ENCODE results near the gene DAAM2. TPM values are rescaled to one million over a fixed set of nuclear protein-coding genes. Genes with fewer than 3 reads are reported as not detected.

The DAAM2 gene
- total RNA-seq, 1 donor from 2014 or later: 23.0 TPM

DNA sequence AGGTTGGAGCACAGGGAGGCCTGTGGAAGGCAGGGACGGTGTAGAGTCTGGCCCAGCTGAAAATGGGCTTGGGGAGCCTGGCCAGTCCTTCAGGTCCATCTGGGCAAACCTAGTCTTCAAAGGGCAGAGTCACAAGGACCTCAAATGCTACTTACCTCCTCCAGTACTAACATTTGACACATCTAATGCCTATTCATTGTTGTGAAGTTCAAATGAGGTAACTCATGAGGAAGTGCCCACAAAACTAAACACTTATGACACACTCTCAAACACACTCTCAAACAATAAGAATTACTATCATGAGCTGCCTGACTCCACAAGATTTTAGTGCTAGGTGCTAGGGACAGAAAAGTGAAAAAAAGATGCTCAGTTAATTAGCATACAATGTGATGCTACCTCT, 27.1 kb downstream of the DAAM2 start:
- DNase-seq (ENCODE audit: low spot score): no peak

DNA sequence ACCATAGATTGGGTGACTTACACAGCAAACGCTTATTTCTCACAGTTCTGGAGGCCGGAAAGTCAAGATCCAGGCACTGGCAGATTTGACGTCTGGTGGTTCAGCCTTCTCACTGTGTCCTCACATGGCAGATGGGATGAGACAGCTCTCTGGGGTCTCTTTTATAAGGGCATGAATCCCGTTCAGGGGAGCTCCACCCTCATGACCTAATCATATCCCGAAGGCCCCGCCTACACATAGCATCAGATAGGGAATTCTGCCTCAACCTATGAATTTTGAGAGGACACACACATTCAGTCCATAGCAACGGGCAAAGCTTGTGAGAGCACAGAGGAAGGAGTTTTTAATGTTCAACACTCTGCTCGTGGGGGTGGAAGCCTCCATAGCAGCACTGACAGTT, 27.5 kb downstream of the DAAM2 start:
- DNase-seq (ENCODE audit: low spot score): no peak

GRCh38 chr6:39820553-39820952, 28.4 kb downstream of the DAAM2 start:
- DNase-seq (ENCODE audit: low spot score): no peak

- DNase-seq (ENCODE audit: low spot score): no peak
Observed at GRCh38 chr6:39821046-39821740, 29.0 kb downstream of the DAAM2 start.

- no peak for DNase-seq (ENCODE audit: low spot score)
Observed at GRCh38 chr6:39821742-39822532, 29.8 kb downstream of the DAAM2 start.

- DNase-seq (ENCODE audit: low spot score): peak; percentile 61
Observed at GRCh38 chr6:39822846-39823815, 31.0 kb downstream of the DAAM2 start.

DNA sequence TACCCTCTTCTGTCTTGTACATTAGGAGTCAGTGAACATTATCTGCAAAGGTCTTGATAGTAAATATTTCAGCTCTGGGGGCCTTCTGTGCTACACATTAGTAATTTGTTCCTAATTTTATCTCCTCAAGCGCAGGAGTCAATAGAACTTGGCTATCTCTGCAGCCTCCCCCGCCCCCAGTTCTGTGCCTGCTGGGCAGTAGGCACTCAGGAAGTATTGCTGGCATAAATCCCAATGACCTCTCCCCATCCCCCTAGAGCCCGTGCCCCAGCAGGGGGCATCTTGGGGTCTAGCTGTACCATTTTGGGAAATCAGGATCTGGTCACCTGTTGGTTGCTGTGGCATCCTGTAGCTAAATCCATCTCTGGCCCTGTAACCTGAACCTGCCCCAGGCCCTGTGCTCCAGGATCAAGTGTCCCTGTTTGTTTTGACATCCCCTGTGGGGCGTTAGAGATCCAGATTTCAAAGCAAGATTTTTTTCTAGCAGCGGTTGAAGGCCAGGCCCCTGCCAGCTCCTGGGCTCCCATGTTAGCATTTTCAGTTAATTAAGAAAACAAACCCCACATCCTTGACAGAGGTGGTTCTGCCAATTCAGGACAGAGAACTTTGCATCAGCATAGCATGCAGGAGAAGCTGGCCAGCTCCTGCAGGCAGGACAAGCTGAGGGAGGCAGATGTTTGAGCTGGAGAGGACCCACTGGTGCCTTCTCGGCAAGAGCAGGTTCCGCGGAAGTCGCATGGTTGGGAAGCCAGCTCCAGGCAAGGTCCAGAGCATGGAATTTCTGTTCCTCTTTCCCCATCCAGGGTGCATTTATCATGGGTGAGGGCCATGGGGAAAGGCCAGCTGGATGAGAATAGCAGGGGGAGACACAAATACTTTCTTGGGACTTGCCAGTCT, 32.1 kb downstream of the DAAM2 start:
- no peak for DNase-seq (ENCODE audit: low spot score)

- no peak for DNase-seq (ENCODE audit: low spot score)
Observed at GRCh38 chr6:39829331-39829730, 37.2 kb downstream of the DAAM2 start.

- DNase-seq (ENCODE audit: low spot score): no peak
Observed at GRCh38 chr6:39830444-39830843, 38.3 kb downstream of the DAAM2 start.

GRCh38 chr6:39831701-39832100, 39.5 kb downstream of the DAAM2 start:
- no peak for DNase-seq (ENCODE audit: low spot score)

DNA sequence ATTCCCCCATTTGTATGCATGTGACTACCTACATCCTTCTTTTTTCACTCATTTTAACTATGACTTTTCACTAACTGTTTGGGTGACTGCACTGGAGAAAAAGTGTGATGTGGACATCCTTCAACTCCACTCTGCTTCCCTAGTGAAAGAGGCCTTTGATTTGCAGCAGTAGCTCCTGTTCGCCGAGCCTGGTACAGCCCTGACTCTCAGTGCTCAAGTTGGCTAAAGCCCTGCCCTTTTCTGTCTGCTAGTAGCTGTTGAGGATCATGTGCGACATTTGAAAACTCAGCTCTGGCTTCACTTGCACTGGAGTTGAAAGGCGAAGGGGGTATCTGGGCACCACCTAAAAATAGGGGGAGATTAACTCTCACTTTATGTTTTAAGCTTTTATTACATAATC, 42.1 kb downstream of the DAAM2 start:
- DNase-seq (ENCODE audit: low spot score): no peak

- no peak for DNase-seq (ENCODE audit: low spot score)
Observed at GRCh38 chr6:39834866-39835265, 42.7 kb downstream of the DAAM2 start.

DNA sequence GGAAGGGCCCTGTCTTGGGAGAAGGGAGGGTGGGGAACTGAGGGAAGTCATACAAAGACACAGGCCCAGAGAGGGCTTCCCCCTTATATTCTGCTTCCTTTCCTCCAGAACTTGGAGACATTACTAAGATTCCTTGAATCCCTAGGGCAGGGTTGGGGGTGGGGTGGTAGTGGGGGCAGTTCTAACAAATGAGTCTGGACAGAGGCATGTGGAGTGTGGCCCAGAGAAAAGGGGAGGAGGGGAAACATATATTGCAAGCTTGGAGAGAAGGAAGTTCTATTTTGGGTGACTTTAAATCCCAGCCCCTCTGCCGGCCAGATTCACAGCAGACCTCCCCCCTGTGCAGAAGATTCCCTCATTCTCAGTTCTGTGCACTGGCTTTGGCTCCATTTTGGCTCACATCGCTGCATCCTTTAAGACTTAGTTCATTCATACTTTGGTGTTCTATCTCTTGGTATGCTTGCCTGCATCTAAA, 43.7 kb downstream of the DAAM2 start:
- no peak for DNase-seq (ENCODE audit: low spot score)

- no peak for DNase-seq (ENCODE audit: low spot score)
Observed at GRCh38 chr6:39836606-39837005, 44.4 kb downstream of the DAAM2 start.

GRCh38 chr6:39839445-39839844, 47.3 kb downstream of the DAAM2 start:
- no peak for DNase-seq (ENCODE audit: low spot score)

- no peak for DNase-seq (ENCODE audit: low spot score)
Observed at GRCh38 chr6:39840781-39841180, 48.6 kb downstream of the DAAM2 start.

GRCh38 chr6:39841291-39841690, 49.1 kb downstream of the DAAM2 start:
- no peak for DNase-seq (ENCODE audit: low spot score)

GRCh38 chr6:39841923-39842322, 49.7 kb downstream of the DAAM2 start:
- no peak for DNase-seq (ENCODE audit: low spot score)

DNA sequence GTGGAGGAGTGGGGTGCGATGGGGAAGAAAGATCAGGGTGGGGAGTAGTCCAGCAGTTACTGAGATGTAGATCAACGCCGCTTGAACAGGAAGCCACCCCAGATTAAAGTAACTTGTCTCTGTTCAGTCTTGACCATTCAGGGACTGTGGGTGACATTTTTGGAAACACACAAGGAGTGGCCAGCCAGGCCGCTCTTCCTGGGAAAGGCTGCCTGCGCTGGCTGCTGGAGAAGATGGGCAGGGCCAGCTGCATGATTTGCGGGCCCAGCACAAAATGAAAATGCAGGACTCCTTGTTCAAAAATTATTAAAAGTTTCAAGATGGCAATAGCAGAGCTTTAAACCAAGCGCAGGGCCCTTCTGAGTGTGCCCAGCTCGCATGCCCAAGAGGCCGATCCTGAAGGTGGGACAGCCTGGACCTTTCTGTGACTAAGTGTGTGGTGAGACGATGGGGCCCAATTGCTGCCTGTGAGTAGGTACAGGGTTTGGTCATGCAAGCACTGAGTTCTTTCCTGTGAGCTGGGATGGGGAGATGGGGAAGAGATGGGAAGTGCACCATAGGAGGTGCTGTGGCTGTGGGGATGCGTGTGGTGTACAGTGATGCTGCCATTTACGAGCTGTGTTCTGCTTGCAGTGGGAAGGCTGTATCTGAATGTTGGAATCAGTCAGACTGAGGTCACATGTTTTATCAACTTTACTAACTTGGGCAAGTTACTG, 51.3 kb downstream of the DAAM2 start:
- no peak for DNase-seq (ENCODE audit: low spot score)

- DNase-seq (ENCODE audit: low spot score): no peak
Observed at GRCh38 chr6:39844866-39845265, 52.7 kb downstream of the DAAM2 start.
